DND-41 (cell line): ENCODE results near the gene CDC23.
A peak's percentile ranks its signal among the peaks of the same experiment; 100 is the strongest.

Experiments used
- ATAC-seq: fragments of 200-7000 bp; cut with Tn5 transposase; 3 replicates; pipeline ENCODE4 v1.9.1; 2021; ENCODE audit warnings: low read depth; ENCODE audit not compliant: insufficient read depth
- DNase-seq: peaks from one replicate; pipeline ENCODE4 v3.0.0-alpha.2; 2020
- H2AFZ ChIP-seq: 2 replicates; pipeline ENCODE4 v1.6.0; 2012; ENCODE audit warnings: low read depth, low read length
- H3K27ac ChIP-seq: 2 replicates; pipeline ENCODE4 v1.5.1; 2012; ENCODE audit warnings: low read length, inconsistent platforms
- H3K27me3 ChIP-seq: fragments of 200-600 bp; sonication (generic); 2 replicates; pipeline ENCODE4 v1.6.0; 2012; ENCODE audit warnings: low read length, mild to moderate bottlenecking, inconsistent platforms; ENCODE audit not compliant: insufficient read depth, poor library complexity
- H3K36me3 ChIP-seq: 2 replicates; pipeline ENCODE4 v1.5.1; 2012; ENCODE audit warnings: low read length, inconsistent platforms; ENCODE audit not compliant: insufficient read depth
- H3K4me1 ChIP-seq: 2 replicates; pipeline ENCODE4 v1.5.1; 2012; ENCODE audit warnings: mild to moderate bottlenecking, low read length; ENCODE audit not compliant: insufficient read depth
- H3K4me2 ChIP-seq: 2 replicates; pipeline ENCODE4 v1.6.0; 2012; ENCODE audit warnings: mild to moderate bottlenecking, moderate library complexity, low read length, inconsistent platforms; ENCODE audit not compliant: insufficient read depth
- H3K4me3 ChIP-seq, 2 experiments: fragments of 200-600 bp in 1 of 2; shearing (Covaris generic) in 1 of 2; 2 replicates each; pipeline ENCODE4 v1.5.1; 2012 to 2016; ENCODE audit warnings: inconsistent platforms in 2 of 2, low read length in 2 of 2, mild to moderate bottlenecking in 2 of 2, low read depth in 1 of 2, moderate library complexity in 1 of 2
- H3K79me2 ChIP-seq: 2 replicates; pipeline ENCODE4 v1.6.0; 2012; ENCODE audit warnings: low read length, inconsistent platforms; ENCODE audit not compliant: insufficient read depth
- H3K9ac ChIP-seq: 2 replicates; pipeline ENCODE4 v1.6.0; 2012; ENCODE audit warnings: low read depth, mild to moderate bottlenecking, inconsistent platforms, low read length, moderate library complexity
- H3K9me3 ChIP-seq: 2 replicates; pipeline ENCODE4 v1.5.1; 2012; ENCODE audit warnings: low read length, moderate library complexity, mild to moderate bottlenecking, inconsistent platforms; ENCODE audit not compliant: insufficient read depth, severe bottlenecking
- H4K20me1 ChIP-seq: 2 replicates; pipeline ENCODE4 v1.6.0; 2012; ENCODE audit warnings: low read length; ENCODE audit not compliant: insufficient read depth
- EZH2 ChIP-seq: IDR thresholded peaks from 3 replicates; pipeline ENCODE4 v1.6.1; 2012; ENCODE audit warnings: borderline replicate concordance, low read depth, mild to moderate bottlenecking, moderate library complexity, low read length, inconsistent platforms; ENCODE audit not compliant: severe bottlenecking
- TF ChIP-seq, protein P1 (sequence below): IDR thresholded peaks from 2 replicates; pipeline ENCODE4 v1.5.1; 2012; ENCODE audit warnings: borderline replicate concordance, low read length, moderate library complexity, mild to moderate bottlenecking; ENCODE audit not compliant: poor library complexity, severe bottlenecking; ENCODE audit errors: extremely low read depth

The CDC23 gene, protein sequence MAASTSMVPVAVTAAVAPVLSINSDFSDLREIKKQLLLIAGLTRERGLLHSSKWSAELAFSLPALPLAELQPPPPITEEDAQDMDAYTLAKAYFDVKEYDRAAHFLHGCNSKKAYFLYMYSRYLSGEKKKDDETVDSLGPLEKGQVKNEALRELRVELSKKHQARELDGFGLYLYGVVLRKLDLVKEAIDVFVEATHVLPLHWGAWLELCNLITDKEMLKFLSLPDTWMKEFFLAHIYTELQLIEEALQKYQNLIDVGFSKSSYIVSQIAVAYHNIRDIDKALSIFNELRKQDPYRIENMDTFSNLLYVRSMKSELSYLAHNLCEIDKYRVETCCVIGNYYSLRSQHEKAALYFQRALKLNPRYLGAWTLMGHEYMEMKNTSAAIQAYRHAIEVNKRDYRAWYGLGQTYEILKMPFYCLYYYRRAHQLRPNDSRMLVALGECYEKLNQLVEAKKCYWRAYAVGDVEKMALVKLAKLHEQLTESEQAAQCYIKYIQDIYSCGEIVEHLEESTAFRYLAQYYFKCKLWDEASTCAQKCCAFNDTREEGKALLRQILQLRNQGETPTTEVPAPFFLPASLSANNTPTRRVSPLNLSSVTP

DNA sequence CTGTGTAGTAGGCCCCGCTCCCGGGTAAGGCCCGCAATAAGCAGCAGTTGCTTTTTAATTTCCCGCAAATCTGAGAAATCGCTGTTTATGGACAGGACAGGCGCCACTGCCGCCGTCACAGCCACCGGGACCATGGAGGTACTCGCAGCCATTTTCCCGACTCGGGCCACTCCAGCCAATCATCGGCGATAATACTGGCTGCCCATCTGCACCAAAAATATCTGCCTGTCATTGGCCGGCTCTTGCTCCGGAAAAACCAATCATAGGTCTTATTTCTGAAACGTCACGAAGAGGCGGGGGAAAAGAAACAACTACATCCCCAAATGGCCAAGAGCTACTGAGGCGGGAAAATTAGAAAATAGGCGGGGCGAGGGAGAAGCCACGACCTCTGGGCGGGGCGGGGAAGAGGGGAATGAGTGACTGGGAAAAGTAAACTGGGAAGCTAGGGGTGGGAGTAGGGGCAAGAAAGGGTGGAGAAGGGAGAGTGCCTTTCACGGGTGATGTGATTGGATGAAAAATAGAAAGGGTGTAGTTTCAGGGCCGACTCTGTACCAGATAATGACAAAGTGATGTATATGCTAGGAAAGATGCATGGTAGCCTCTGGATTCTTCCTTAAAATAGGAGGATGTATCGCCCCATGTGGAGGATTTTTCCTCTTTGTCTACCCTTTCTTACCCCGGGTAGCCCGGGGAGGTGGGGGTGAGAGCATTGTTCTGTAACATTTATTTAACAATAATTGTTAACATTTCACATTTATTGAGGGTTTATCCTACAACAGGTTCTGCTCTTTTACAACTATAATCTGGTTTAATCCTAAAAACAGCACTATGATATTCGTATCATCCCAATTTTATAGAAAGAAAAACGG lies at the start of gene CDC23:
CDC23 (minus strand) TSS at position 163 of the 869 bp plus-strand sequence; CDS start at position 152, 11 bp downstream.
- peak within 1 kb of the TSS; percentile 68 for H3K4me2 ChIP-seq
- TF ChIP-seq, protein P1, sequence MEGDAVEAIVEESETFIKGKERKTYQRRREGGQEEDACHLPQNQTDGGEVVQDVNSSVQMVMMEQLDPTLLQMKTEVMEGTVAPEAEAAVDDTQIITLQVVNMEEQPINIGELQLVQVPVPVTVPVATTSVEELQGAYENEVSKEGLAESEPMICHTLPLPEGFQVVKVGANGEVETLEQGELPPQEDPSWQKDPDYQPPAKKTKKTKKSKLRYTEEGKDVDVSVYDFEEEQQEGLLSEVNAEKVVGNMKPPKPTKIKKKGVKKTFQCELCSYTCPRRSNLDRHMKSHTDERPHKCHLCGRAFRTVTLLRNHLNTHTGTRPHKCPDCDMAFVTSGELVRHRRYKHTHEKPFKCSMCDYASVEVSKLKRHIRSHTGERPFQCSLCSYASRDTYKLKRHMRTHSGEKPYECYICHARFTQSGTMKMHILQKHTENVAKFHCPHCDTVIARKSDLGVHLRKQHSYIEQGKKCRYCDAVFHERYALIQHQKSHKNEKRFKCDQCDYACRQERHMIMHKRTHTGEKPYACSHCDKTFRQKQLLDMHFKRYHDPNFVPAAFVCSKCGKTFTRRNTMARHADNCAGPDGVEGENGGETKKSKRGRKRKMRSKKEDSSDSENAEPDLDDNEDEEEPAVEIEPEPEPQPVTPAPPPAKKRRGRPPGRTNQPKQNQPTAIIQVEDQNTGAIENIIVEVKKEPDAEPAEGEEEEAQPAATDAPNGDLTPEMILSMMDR: no peak
- no peak for TF ChIP-seq EZH2
- peaks cover 37% of the 10 kb centered on the region for H3K36me3 ChIP-seq

DNA sequence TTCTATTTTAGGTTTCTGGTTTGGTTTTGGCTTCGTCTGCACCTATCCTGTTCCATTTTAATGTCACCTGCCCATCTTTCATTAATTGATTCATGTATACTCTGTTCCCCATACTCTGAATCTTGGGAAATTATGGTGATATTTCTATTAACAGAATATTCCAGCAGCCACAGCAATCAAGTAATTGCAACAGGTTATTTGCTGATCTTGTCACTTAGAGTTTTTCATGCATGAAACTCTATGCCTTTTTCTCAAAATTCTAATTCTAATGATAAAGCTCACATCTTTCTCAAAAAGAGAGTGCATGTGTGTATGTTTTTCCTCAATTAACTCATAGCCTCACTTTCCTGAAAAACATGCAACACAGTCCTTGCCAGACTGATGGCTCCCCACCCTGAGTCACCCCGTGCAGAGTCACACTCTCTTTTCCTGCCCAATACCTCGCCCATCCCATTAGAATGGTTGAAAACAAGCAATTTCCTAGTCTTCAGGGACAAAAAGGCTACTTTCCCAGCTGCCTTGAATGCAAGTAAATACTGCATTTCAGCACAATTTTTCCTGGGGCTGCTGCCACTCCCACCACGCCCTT lies 45.7 kb upstream of the CDC23 start:
- ATAC-seq: no peak

More for the DNA sequence above, at the start of gene CDC23:
- peak; percentile 97 for ATAC-seq
- H3K27me3 ChIP-seq: no peaks in the 10 kb centered on the region
- peak within 1 kb of the TSS; percentile 91 for H3K27ac ChIP-seq
- no peaks in the 10 kb centered on the region for H3K9me3 ChIP-seq
- peaks cover 47% of the 10 kb centered on the region for H3K79me2 ChIP-seq
- no peaks in the 10 kb centered on the region for H4K20me1 ChIP-seq
- peak within 1 kb of the TSS; percentile 95 to 97 for H3K4me3 ChIP-seq
- H2AFZ ChIP-seq: peak within 1 kb of the TSS; percentile 99
- H3K9ac ChIP-seq: peak within 1 kb of the TSS; percentile 89
- H3K4me1 ChIP-seq: peaks cover 31% of the 10 kb centered on the region
- DNase-seq: peak; percentile 96

DNA sequence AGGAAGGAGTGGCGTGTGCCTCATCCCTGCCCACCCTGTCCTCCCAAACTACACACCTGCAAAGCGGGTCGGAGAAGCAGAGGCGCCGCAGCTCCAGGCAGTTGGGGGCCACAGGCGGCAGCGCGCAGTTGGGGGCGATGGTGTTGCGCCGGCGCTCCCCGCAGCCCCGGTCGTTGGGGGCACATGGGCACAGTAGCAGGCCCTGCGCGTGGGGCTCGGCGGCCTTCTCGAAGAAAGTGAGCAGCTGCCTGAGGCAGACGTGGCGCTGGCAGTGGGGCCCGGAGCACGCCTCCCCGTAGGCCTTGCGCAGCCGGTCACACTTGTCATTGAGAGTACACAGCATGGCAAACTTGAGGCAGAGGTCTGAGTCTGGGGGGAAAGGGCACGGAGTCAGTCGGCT lies 44.5 kb upstream of the CDC23 start:
- no peak for DNase-seq
- no peaks in the 10 kb centered on the region for H3K27me3 ChIP-seq
- no peaks in the 10 kb centered on the region for H4K20me1 ChIP-seq
- no peak overlapping the region for H2AFZ ChIP-seq
- TF ChIP-seq, protein P1: no peak
- TF ChIP-seq EZH2: no peak
- no peak overlapping the region for H3K9ac ChIP-seq
- no peak for ATAC-seq
- H3K27ac ChIP-seq: no peak overlapping the region
- H3K4me3 ChIP-seq: no peak overlapping the region
- H3K4me1 ChIP-seq: no peaks in the 10 kb centered on the region
- no peaks in the 10 kb centered on the region for H3K9me3 ChIP-seq
- H3K79me2 ChIP-seq: no peaks in the 10 kb centered on the region
- no peaks in the 10 kb centered on the region for H3K36me3 ChIP-seq
- H3K4me2 ChIP-seq: no peak overlapping the region

More for the DNA sequence above, 45.7 kb upstream of the CDC23 start:
- no peak overlapping the region for H3K4me3 ChIP-seq
- no peak overlapping the region for H2AFZ ChIP-seq
- no peak for DNase-seq
- no peaks in the 10 kb centered on the region for H3K4me1 ChIP-seq
- H3K27ac ChIP-seq: no peak overlapping the region
- no peaks in the 10 kb centered on the region for H3K27me3 ChIP-seq
- no peaks in the 10 kb centered on the region for H3K36me3 ChIP-seq
- H3K79me2 ChIP-seq: no peaks in the 10 kb centered on the region
- no peaks in the 10 kb centered on the region for H3K9me3 ChIP-seq
- no peak overlapping the region for H3K9ac ChIP-seq
- H3K4me2 ChIP-seq: no peak overlapping the region
- TF ChIP-seq, protein P1: no peak
- TF ChIP-seq EZH2: no peak
- H4K20me1 ChIP-seq: no peaks in the 10 kb centered on the region
